BJ (cell line): Measurements from ENCODE around the gene ADCYAP1R1. TPM values are rescaled to one million over a fixed set of nuclear protein-coding genes. Genes with fewer than 3 reads are reported as not detected.

Source experiments
- CTCF ChIA-PET: fragments of 350-600 bp; formaldehyde crosslinking; extraction: SDS; loops from one replicate; lab custom pipeline; 2021; ENCODE audit warnings: antibody characterized with exemption, inconsistent platforms; lab: Yijun Ruan, JAX
- POLR2A ChIA-PET: fragments of 300-600 bp; sonication (Branson Sonifier 250); formaldehyde crosslinking; extraction: SDS; loops from one replicate; lab custom pipeline; 2021; ENCODE audit warnings: antibody characterized with exemption; lab: Charles Lee
- DNase-seq: peaks from one replicate; pipeline ENCODE4 v3.0.0-alpha.2; 2011; ENCODE audit warnings: low read depth
- H3K27me3 ChIP-seq: 2 replicates; pipeline ENCODE4 v1.6.0; 2011; ENCODE audit warnings: low read length; ENCODE audit not compliant: control insufficient read depth, insufficient read depth
- H3K36me3 ChIP-seq: 2 replicates; pipeline ENCODE4 v1.5.1; 2011; ENCODE audit warnings: low read length; ENCODE audit not compliant: control insufficient read depth, insufficient read depth
- H3K4me3 ChIP-seq: 2 replicates; pipeline ENCODE4 v1.5.1; 2011; ENCODE audit warnings: low read depth, mild to moderate bottlenecking, control low read depth, low read length
- CTCF ChIP-seq: IDR thresholded peaks from 2 replicates; pipeline ENCODE4 v1.5.1; 2011; ENCODE audit warnings: low read depth, mild to moderate bottlenecking, control low read depth, inconsistent platforms, low read length, moderate library complexity; ENCODE audit not compliant: insufficient read depth
- polyA plus RNA-seq: library from polyadenylated mRNA; depleted of rRNA; stranded (reverse); fragments of >200 nt; gene quantifications from 2 replicates; pipeline ENCODE4 v1.2.3, GENCODE V29; 2011

Gene ADCYAP1R1
- polyA plus RNA-seq, 1 experiment, result not detected

GRCh38 chr7:31116615-31117014 is 64.5 kb downstream of the ADCYAP1R1 start:
- no peaks in the 10 kb centered on the region for H3K36me3 ChIP-seq
- H3K4me3 ChIP-seq, result no peak overlapping the region
- DNase-seq, result no peak
- ChIA-PET CTCF (interaction anchor here (1.4 kb wide), 1 partner anchor 12 kb away, joined by 3 read pairs; no protein-coding TSS in a partner anchor), POLR2A (no interaction called here)
- peaks cover 2% of the 10 kb centered on the region; the same call in 1 of the 2 replicates for H3K27me3 ChIP-seq
- TF ChIP-seq CTCF, result no peak

- H3K27me3 ChIP-seq, result peaks cover 2% of the 10 kb centered on the region; the same call in 1 of the 2 replicates
- H3K36me3 ChIP-seq, result no peaks in the 10 kb centered on the region
- CTCF ChIA-PET, result interaction anchor here (0.7 to 9.3 kb wide), 3 partner anchors 17 to 379 kb away, joined by 3 to 255 read pairs (median 3); no protein-coding TSS in a partner anchor
- no peak for TF ChIP-seq CTCF
- no peak for DNase-seq
- H3K4me3 ChIP-seq, result no peak overlapping the region
- POLR2A ChIA-PET, result no interaction called here
These were observed 67.1 kb downstream of the ADCYAP1R1 start for GRCh38 chr7:31119249-31119648.

GRCh38 chr7:31120800-31121513 is 68.8 kb downstream of the ADCYAP1R1 start:
- no peak for DNase-seq
- Histone ChIP-seq H3K27me3 (peaks cover 2% of the 10 kb centered on the region; the same call in 1 of the 2 replicates), H3K36me3 (no peaks in the 10 kb centered on the region), H3K4me3 (no peak overlapping the region)
- no peak for TF ChIP-seq CTCF
- CTCF ChIA-PET, result interaction anchor here (0.6 to 9.3 kb wide), 14 partner anchors 14 to 394 kb away, joined by 3 to 255 read pairs (median 6); no protein-coding TSS in a partner anchor
- POLR2A ChIA-PET, result no interaction called here

GRCh38 chr7:31121601-31122000 is 69.5 kb downstream of the ADCYAP1R1 start:
- Histone ChIP-seq H3K36me3 (no peaks in the 10 kb centered on the region), H3K27me3 (peaks cover 2% of the 10 kb centered on the region; the same call in 1 of the 2 replicates), H3K4me3 (no peak overlapping the region)
- DNase-seq, result no peak
- no peak for TF ChIP-seq CTCF
- CTCF ChIA-PET, result interaction anchor here (0.7 to 9.3 kb wide), 24 partner anchors 8 to 381 kb away, joined by 3 to 255 read pairs (median 6); no protein-coding TSS in a partner anchor
- POLR2A ChIA-PET, result no interaction called here

GRCh38 chr7:31122649-31123058 is 70.5 kb downstream of the ADCYAP1R1 start:
- ChIA-PET CTCF (interaction anchor here (0.6 to 9.3 kb wide), 37 partner anchors 9 to 382 kb away, joined by 3 to 255 read pairs (median 5); partner anchors contain the start of gene GHRHR), POLR2A (no interaction called here)
- H3K4me3 ChIP-seq, result no peak overlapping the region
- DNase-seq, result peak; percentile 46
- peak; percentile 83 for TF ChIP-seq CTCF
- H3K36me3 ChIP-seq, result no peaks in the 10 kb centered on the region
- H3K27me3 ChIP-seq, result peaks cover 2% of the 10 kb centered on the region; the same call in 1 of the 2 replicates
